ENCODE measurements around the gene CLOCK.

The CLOCK gene

DNA sequence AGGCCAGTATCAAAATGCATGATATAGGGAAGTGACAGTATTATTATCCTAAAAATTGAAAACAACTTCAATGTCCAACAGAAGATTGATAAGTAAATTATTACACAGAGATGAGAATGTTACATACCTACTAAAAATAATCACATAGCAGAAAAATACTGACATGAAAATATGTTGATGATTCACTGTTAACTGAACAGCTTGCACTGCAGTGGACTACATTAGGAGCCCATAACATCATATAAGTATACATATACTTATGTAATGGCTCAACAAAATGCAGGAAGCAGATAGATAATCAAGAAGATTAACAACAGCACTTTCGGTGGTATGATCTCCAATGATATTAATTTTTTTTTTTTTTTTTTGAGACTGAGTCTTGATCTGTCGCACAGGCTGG, 7.1 kb downstream of the CLOCK start:
- Histone ChIP-seq H3K4me1 (ENCODE audit: insufficient read depth, low read length) (peaks cover 14% of the 10 kb centered on the region; the same call in 1 of the 2 replicates), H3K9me3 (ENCODE audit: insufficient read depth, low read depth, low read length) (no peaks in the 10 kb centered on the region), H3K27ac (ENCODE audit: low read length) (no peak overlapping the region), H3K36me3 (ENCODE audit: insufficient read depth, low read depth, low read length) (no peaks in the 10 kb centered on the region), H3K27me3 (ENCODE audit: insufficient read depth, low read length) (no peaks in the 10 kb centered on the region), H3K9ac (ENCODE audit: low read depth, low read length) (no peak overlapping the region), H3K4me3 (ENCODE audit: low read length) (no peak overlapping the region)

DNA sequence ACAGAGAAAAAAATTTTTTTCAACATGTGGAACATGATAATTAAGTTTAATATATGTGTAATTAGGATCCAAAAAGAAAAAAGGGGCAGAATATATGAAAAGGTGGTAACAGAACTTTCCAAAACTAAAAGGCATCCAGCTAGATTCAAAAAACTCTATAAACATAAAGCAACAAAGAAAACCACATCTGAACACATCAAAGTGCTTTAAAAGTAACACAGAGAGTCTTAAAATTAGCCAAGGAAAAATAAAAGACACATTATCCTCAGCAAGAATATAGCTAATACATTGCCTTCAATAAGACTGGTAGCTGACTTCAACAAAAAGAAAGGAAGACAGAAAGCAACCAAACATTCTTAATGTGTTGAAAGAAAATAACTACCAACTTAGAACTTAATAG, 8.2 kb downstream of the CLOCK start:
- no peak overlapping the region for H3K27ac ChIP-seq (ENCODE audit: low read length)
- H3K4me3 ChIP-seq (ENCODE audit: low read length), result no peak overlapping the region
- H3K27me3 ChIP-seq (ENCODE audit: insufficient read depth, low read length), result no peaks in the 10 kb centered on the region
- no peak overlapping the region for H3K9ac ChIP-seq (ENCODE audit: low read depth, low read length)
- peaks cover 6% of the 10 kb centered on the region; the same call in 1 of the 2 replicates for H3K4me1 ChIP-seq (ENCODE audit: insufficient read depth, low read length)
- no peaks in the 10 kb centered on the region for H3K9me3 ChIP-seq (ENCODE audit: insufficient read depth, low read depth, low read length)
- H3K36me3 ChIP-seq (ENCODE audit: insufficient read depth, low read depth, low read length), result no peaks in the 10 kb centered on the region

DNA sequence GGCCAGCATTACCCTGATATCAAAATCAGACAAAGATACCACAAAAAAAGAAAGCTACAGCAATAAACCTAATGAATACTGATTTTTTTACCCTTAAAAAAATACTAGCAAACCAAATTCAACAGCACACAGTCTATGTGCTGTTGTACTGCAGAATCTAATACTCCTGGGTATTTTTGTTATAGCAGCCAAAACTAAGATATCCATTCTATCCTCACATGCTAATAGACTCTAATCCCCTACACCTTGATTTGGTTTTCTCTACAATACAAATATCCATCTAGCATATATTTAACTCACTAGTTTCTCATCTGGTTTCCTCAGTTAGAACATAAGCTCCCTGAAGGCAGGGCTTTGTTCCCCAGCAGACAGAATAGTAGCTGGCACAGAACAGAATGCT, 12.4 kb downstream of the CLOCK start:
- H3K4me3 ChIP-seq (ENCODE audit: low read length), result no peak overlapping the region
- no peak overlapping the region for H3K27ac ChIP-seq (ENCODE audit: low read length)
- H3K36me3 ChIP-seq (ENCODE audit: insufficient read depth, low read depth, low read length), result no peaks in the 10 kb centered on the region
- peaks cover 6% of the 10 kb centered on the region; the same call in 1 of the 2 replicates for H3K4me1 ChIP-seq (ENCODE audit: insufficient read depth, low read length)
- H3K27me3 ChIP-seq (ENCODE audit: insufficient read depth, low read length), result no peaks in the 10 kb centered on the region
- H3K9me3 ChIP-seq (ENCODE audit: insufficient read depth, low read depth, low read length), result no peaks in the 10 kb centered on the region
- no peak overlapping the region for H3K9ac ChIP-seq (ENCODE audit: low read depth, low read length)

DNA sequence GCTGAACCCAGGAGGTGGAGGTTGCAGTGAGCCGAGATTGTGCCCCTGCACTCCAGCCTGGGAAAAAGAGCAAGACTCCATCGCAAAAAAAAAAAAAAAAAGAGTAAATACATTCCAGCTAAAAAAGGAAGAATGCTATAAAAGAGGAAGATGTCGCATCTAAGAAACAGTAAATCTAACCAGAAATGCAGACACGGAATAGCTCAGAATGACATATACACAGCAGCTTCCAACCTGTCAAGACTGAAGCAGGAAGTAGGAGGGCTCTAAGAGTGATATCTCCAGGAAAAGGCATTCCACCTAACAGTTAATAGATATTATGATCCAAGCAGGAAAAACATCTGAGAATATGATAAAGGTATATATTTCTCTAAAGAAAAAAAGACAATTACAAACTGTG, 16.0 kb downstream of the CLOCK start:
- H3K27ac ChIP-seq (ENCODE audit: low read length), result no peak overlapping the region
- no peaks in the 10 kb centered on the region for H3K9me3 ChIP-seq (ENCODE audit: insufficient read depth, low read depth, low read length)
- H3K9ac ChIP-seq (ENCODE audit: low read depth, low read length), result no peak overlapping the region
- H3K4me1 ChIP-seq (ENCODE audit: insufficient read depth, low read length), result peaks cover 14% of the 10 kb centered on the region; the same call in 1 of the 2 replicates
- H3K27me3 ChIP-seq (ENCODE audit: insufficient read depth, low read length), result no peaks in the 10 kb centered on the region
- no peak overlapping the region for H3K4me3 ChIP-seq (ENCODE audit: low read length)
- H3K36me3 ChIP-seq (ENCODE audit: insufficient read depth, low read depth, low read length), result no peaks in the 10 kb centered on the region

DNA sequence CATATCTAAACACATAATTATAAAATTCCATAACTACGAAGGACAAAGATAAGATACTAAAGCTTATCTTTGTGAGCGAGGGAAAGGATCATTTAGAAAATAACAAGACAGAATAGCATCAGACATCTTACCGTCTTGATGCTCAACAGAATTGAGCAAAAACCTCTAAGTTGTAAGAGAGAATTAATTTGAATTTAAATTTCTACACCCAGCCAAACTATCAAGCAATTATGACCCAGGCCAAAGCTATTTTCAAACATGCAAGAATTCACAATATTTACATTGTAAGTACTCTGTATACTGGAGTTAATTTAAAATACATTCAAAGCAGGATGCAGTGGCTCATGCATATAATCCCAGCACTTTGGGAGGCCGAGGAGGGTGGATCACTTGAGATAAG, 16.5 kb downstream of the CLOCK start:
- Histone ChIP-seq H3K27me3 (ENCODE audit: insufficient read depth, low read length) (no peaks in the 10 kb centered on the region), H3K27ac (ENCODE audit: low read length) (no peak overlapping the region), H3K4me3 (ENCODE audit: low read length) (no peak overlapping the region), H3K4me1 (ENCODE audit: insufficient read depth, low read length) (peaks cover 14% of the 10 kb centered on the region; the same call in 1 of the 2 replicates), H3K36me3 (ENCODE audit: insufficient read depth, low read depth, low read length) (no peaks in the 10 kb centered on the region), H3K9me3 (ENCODE audit: insufficient read depth, low read depth, low read length) (no peaks in the 10 kb centered on the region), H3K9ac (ENCODE audit: low read depth, low read length) (no peak overlapping the region)

DNA sequence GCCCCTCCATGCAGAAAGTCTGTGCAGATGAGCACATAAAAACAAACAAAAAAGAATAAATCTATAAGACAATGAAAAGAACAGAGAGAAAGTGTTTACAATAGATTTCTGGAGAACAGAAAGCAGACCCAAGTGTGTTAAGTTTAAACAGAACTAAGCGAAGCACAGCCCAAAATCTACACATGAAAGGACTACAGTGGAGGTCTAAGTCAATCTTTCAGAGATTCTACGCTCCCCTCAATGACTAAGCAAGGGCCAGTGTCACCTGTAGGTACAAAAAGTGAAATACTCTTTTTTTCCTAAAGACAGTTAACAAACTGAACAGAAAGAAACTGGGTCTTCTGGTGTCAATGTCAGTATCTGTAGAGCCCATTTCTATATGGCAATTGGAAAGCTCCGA, 18.2 kb downstream of the CLOCK start:
- no peaks in the 10 kb centered on the region for H3K36me3 ChIP-seq (ENCODE audit: insufficient read depth, low read depth, low read length)
- H3K4me1 ChIP-seq (ENCODE audit: insufficient read depth, low read length), result peaks cover 14% of the 10 kb centered on the region; the same call in 1 of the 2 replicates
- H3K9ac ChIP-seq (ENCODE audit: low read depth, low read length), result no peak overlapping the region
- no peaks in the 10 kb centered on the region for H3K27me3 ChIP-seq (ENCODE audit: insufficient read depth, low read length)
- no peak overlapping the region for H3K27ac ChIP-seq (ENCODE audit: low read length)
- no peak overlapping the region; the same call in 1 of the 2 replicates for H3K4me3 ChIP-seq (ENCODE audit: low read length)
- H3K9me3 ChIP-seq (ENCODE audit: insufficient read depth, low read depth, low read length), result no peaks in the 10 kb centered on the region

DNA sequence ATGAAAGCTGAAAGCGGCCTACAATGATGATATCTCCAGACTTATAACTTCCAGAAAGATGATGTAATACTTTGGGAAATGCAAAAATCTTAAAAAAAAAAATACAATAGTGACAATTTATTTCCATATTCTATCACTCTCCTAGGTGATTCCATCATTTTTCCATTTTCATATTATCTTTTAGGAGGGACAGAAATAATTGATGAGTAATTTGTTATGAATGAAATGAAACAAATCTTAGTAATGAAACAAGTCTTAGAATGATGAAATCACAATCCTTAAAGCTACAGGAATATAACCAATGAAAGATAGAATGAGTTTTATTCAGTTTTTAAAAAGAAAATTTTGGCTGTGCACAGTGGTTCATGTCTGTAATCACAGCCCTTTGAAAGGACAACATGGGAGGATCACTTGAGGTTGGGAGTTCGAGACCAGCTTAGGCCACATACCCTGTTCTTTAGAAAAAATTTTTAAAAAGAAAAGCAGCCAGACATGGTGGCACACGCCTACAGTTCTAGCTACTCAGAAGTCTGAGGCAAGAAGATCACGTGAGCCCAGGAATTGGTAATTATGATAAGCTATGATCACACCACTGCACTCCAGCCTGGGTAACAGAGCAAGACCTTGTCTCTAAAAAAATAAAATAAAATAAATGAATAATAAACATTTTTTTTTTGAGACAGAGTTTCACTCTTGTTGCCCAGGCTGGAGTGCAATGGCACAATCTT, 21.7 kb downstream of the CLOCK start:
- Histone ChIP-seq H3K4me3 (ENCODE audit: low read length) (no peak overlapping the region), H3K27me3 (ENCODE audit: insufficient read depth, low read length) (no peaks in the 10 kb centered on the region), H3K9ac (ENCODE audit: low read depth, low read length) (no peak overlapping the region), H3K4me1 (ENCODE audit: insufficient read depth, low read length) (peaks cover 16% of the 10 kb centered on the region), H3K9me3 (ENCODE audit: insufficient read depth, low read depth, low read length) (no peaks in the 10 kb centered on the region), H3K27ac (ENCODE audit: low read length) (no peak overlapping the region), H3K36me3 (ENCODE audit: insufficient read depth, low read depth, low read length) (no peaks in the 10 kb centered on the region)

DNA sequence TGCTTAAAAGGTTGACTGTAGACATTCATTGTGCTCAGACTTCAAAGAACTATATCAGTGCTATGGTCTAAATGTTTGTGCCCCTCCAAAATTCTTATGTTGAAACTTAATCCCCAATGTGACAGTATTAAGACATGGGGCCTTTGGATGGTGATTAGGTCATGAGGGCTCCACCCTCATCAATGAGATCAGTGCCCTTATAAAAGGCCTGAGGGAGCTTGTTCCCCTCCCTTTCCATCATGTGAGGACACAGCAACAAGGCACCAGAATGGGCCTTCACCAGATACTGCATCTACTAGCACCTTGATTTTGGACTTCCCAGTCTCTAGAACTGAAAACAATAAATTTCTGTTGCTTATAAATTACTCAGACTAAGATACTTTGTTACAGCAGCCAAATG, 28.3 kb downstream of the CLOCK start:
- Histone ChIP-seq H3K4me1 (ENCODE audit: insufficient read depth, low read length) (peaks cover 6% of the 10 kb centered on the region), H3K9ac (ENCODE audit: low read depth, low read length) (no peak overlapping the region), H3K4me3 (ENCODE audit: low read length) (no peak overlapping the region), H3K36me3 (ENCODE audit: insufficient read depth, low read depth, low read length) (no peaks in the 10 kb centered on the region), H3K27ac (ENCODE audit: low read length) (no peak overlapping the region), H3K27me3 (ENCODE audit: insufficient read depth, low read length) (no peaks in the 10 kb centered on the region), H3K9me3 (ENCODE audit: insufficient read depth, low read depth, low read length) (no peaks in the 10 kb centered on the region; the same call in 1 of the 2 replicates)

DNA sequence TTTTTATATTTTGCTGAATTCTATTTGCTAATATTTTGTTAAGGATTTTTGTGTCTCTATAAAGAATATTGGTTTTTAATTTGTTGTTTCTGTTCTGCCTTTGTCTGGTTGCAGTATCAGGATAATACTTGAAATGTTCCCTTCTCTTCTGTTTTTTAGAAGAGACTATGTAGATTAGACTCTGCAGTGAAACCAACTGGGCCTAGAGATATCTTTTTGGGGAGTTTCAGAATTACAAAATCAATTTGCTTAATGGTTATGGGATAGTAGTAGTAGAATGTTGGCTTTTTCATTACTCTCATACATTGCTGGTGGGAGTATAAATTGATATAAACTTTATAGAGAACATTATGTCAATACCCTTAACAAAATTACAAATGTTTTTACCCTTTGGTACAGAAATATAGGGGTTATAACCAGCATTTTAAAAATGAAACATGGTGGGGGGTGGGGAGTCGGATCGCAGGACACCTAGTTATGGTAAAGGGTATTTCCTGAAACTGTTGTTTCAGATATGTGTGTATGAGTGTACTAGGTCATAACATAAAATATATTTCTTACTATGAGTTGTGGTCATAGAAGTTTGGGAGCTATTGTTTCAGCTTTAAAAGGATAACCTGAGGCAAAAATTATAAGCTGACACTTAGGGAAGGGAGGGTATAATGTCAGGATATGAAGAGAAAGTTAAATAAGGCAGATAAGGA, 29.0 kb downstream of the CLOCK start:
- Histone ChIP-seq H3K4me1 (ENCODE audit: insufficient read depth, low read length) (peaks cover 6% of the 10 kb centered on the region), H3K27ac (ENCODE audit: low read length) (no peak overlapping the region), H3K4me3 (ENCODE audit: low read length) (no peak overlapping the region), H3K36me3 (ENCODE audit: insufficient read depth, low read depth, low read length) (no peaks in the 10 kb centered on the region), H3K27me3 (ENCODE audit: insufficient read depth, low read length) (no peaks in the 10 kb centered on the region), H3K9me3 (ENCODE audit: insufficient read depth, low read depth, low read length) (no peaks in the 10 kb centered on the region; the same call in 1 of the 2 replicates), H3K9ac (ENCODE audit: low read depth, low read length) (no peak overlapping the region)

DNA sequence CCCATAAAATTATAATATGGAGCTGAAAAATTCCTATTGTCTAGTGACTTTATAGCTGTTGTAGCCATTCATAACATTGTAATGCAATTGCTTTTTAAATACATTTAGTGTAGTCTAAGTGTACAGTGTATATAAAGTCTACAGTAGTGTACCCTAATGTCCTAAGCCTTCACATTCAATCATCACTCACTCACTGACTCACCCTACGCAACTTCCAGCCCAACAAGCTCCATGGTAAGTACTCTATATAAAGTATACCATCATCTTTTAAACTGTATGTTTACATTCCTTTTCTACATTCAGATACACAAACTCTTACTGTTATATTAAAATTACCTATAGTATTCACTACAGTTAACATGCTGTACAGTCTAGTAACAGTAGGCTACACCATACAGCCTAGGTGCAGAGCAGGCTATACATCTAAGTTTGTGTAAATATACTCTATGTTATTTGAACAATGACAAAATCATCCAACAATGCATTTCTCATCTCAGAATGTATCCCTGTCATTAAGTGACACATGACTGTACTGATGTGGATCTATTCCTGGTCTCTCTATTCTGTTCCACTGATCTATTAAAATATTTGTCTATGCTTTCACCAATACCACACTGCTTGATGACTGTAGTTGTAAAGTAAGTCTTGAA, 33.7 kb downstream of the CLOCK start:
- H3K4me3 ChIP-seq (ENCODE audit: low read length), result no peak overlapping the region
- H3K27ac ChIP-seq (ENCODE audit: low read length), result no peak overlapping the region
- H3K27me3 ChIP-seq (ENCODE audit: insufficient read depth, low read length), result no peaks in the 10 kb centered on the region
- H3K9ac ChIP-seq (ENCODE audit: low read depth, low read length), result no peak overlapping the region
- H3K36me3 ChIP-seq (ENCODE audit: insufficient read depth, low read depth, low read length), result peaks cover 9% of the 10 kb centered on the region
- 0 out of 2 replicates have a peak, but pooled peaks cover 3% of the 10 kb centered on the region for H3K4me1 ChIP-seq (ENCODE audit: insufficient read depth, low read length)
- H3K9me3 ChIP-seq (ENCODE audit: insufficient read depth, low read depth, low read length), result no peaks in the 10 kb centered on the region

DNA sequence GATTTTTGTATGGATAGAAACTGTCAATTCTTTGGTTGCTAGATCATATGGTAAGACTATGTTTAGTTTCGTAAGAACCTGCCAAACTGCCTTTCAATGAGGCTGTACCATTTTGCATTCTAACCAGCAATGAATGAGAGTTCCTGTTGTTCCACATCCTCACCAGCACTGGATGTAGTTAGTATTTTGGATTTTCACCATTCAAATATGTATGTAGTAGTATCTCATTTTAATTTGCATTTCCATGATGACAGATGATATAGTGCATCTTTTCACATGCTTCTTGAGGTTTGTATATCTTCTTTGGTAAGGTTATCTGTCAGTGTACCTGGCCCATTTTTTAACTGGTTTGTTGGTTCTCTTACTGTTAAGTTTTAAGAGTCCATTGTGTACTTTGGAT, 34.6 kb downstream of the CLOCK start:
- 0 out of 2 replicates have a peak, but pooled peaks cover 3% of the 10 kb centered on the region for H3K4me1 ChIP-seq (ENCODE audit: insufficient read depth, low read length)
- no peaks in the 10 kb centered on the region for H3K9me3 ChIP-seq (ENCODE audit: insufficient read depth, low read depth, low read length)
- peaks cover 14% of the 10 kb centered on the region for H3K36me3 ChIP-seq (ENCODE audit: insufficient read depth, low read depth, low read length)
- H3K4me3 ChIP-seq (ENCODE audit: low read length), result no peak overlapping the region
- H3K9ac ChIP-seq (ENCODE audit: low read depth, low read length), result no peak overlapping the region
- H3K27ac ChIP-seq (ENCODE audit: low read length), result no peak overlapping the region
- no peaks in the 10 kb centered on the region for H3K27me3 ChIP-seq (ENCODE audit: insufficient read depth, low read length)
